GM12878 (cell line): Measurements from ENCODE around the gene PHF3. TPM values are rescaled to one million over a fixed set of nuclear protein-coding genes. Genes with fewer than 3 reads are reported as not detected.

Experiments used
- ATAC-seq: fragments of 200-7000 bp; cut with Tn5 transposase; 3 replicates; pipeline ENCODE4 v1.9.1; 2020; ENCODE audit warnings: mild to moderate bottlenecking, moderate library complexity
- BruUV-seq: library from RNA; stranded (reverse); fragments of 400-500 nt; replicated peaks from 2 replicates; lab custom pipeline; 2021; lab: Mats Ljungman, UMichigan
- CTCF ChIA-PET: fragments of 300-600 bp; sonication (Branson Sonifier 250); formaldehyde crosslinking; extraction: SDS; loops from one replicate; lab custom pipeline; 2021; ENCODE audit warnings: inconsistent platforms; lab: Yijun Ruan, JAX
- POLR2A ChIA-PET: fragments of 350-600 bp; formaldehyde crosslinking; extraction: SDS; loops from one replicate; lab custom pipeline; 2021; ENCODE audit warnings: inconsistent platforms; lab: Charles Lee
- RAD21 ChIA-PET: fragments of 300-600 bp; sonication (Branson Sonifier 250); formaldehyde crosslinking; loops from one replicate; lab custom pipeline; 2023; ENCODE audit warnings: antibody characterized with exemption; ENCODE audit not compliant: unreplicated experiment; lab: Charles Lee
- SMC1A ChIA-PET: fragments of 300-600 bp; sonication (Branson Sonifier 250); formaldehyde crosslinking; loops from one replicate; lab custom pipeline; 2023; ENCODE audit not compliant: unreplicated experiment, uncharacterized antibody; lab: Charles Lee
- DNase-seq: peaks from one replicate; pipeline ENCODE4 v3.0.0-alpha.2; 2011; ENCODE audit warnings: low read depth, low spot score
- FAIRE-seq: peaks from 3 replicates; lab custom pipeline; 2011; peaks lifted over from hg19 to GRCh38; lab: Jason Lieb, UNC
- H2AFZ ChIP-seq: 2 replicates; pipeline ENCODE4 v1.6.0; 2011; ENCODE audit warnings: low read depth, low read length, control low read depth; ENCODE audit not compliant: control insufficient read depth
- H3K27ac ChIP-seq: 2 replicates; pipeline ENCODE4 v1.5.1; 2011; ENCODE audit warnings: control low read depth; ENCODE audit not compliant: control insufficient read depth, insufficient read depth
- H3K27me3 ChIP-seq, 2 experiments: replicated peaks in 1 of 2; 2 replicates each; pipeline versions ENCODE4 v1.6.0 to v1.6.1; 2011; ENCODE audit warnings: low read length in 1 of 2; ENCODE audit not compliant: control insufficient read depth in 2 of 2, insufficient read depth in 2 of 2
- H3K36me3 ChIP-seq, 2 experiments: 2 replicates each; pipeline ENCODE4 v1.5.1; 2011; ENCODE audit warnings: low read length in 1 of 2; ENCODE audit not compliant: control insufficient read depth in 2 of 2, insufficient read depth in 2 of 2
- H3K4me1 ChIP-seq: 2 replicates; pipeline ENCODE4 v1.6.1; 2011; ENCODE audit warnings: mild to moderate bottlenecking, low read length, moderate library complexity, mixed read lengths; ENCODE audit not compliant: control insufficient read depth, insufficient read depth
- H3K4me2 ChIP-seq: 2 replicates; pipeline ENCODE4 v1.6.0; 2011; ENCODE audit warnings: control low read depth; ENCODE audit not compliant: control insufficient read depth, insufficient read depth
- H3K4me3 ChIP-seq: fragments of 200-600 bp; sonication (generic); 2 replicates; pipeline ENCODE4 v1.5.1; 2016
- H3K79me2 ChIP-seq: 2 replicates; pipeline ENCODE4 v1.6.0; 2011; ENCODE audit warnings: low read length; ENCODE audit not compliant: control insufficient read depth, insufficient read depth
- H3K9ac ChIP-seq: 2 replicates; pipeline ENCODE4 v1.8.0; 2011; ENCODE audit warnings: low read length, control low read depth, mixed read lengths; ENCODE audit not compliant: control insufficient read depth, insufficient read depth
- H3K9me3 ChIP-seq: replicated peaks from 3 replicates; pipeline ENCODE4 v1.5.1; 2011; ENCODE audit warnings: mild to moderate bottlenecking, low read length; ENCODE audit not compliant: control insufficient read depth, insufficient read depth
- H4K20me1 ChIP-seq: 2 replicates; pipeline ENCODE4 v1.6.0; 2011; ENCODE audit not compliant: control insufficient read depth, insufficient read depth
- GATAD2B ChIP-seq: fragments of 450-650 bp; conservative IDR thresholded peaks from 2 replicates; pipeline ENCODE4 v1.6.1; 2017; ENCODE audit warnings: low read depth, mild to moderate bottlenecking, moderate library complexity
- MEF2A ChIP-seq: IDR thresholded peaks from 2 replicates; pipeline ENCODE4 v1.6.1; 2011; ENCODE audit warnings: low read depth, mild to moderate bottlenecking, low read length, moderate library complexity; ENCODE audit not compliant: insufficient read depth
- SMC3 ChIP-seq: IDR thresholded peaks from 2 replicates; pipeline ENCODE4 v1.6.1; 2011; ENCODE audit warnings: low read length, improper control_type of control experiment, borderline replicate concordance
- SPI1 ChIP-seq: IDR thresholded peaks from 2 replicates; pipeline ENCODE4 v1.6.1; 2011; ENCODE audit warnings: low read depth, mild to moderate bottlenecking, low read length, moderate library complexity, borderline replicate concordance; ENCODE audit not compliant: insufficient read depth
- TAF1 ChIP-seq: IDR thresholded peaks from 2 replicates; pipeline ENCODE4 v1.6.1; 2011; ENCODE audit warnings: mild to moderate bottlenecking, low read depth, low read length, borderline replicate concordance
- ZZZ3 ChIP-seq: IDR thresholded peaks from 2 replicates; pipeline ENCODE4 v1.6.1; 2011; ENCODE audit warnings: low read depth; ENCODE audit not compliant: control insufficient read depth, insufficient read length
- WGBS: methylation state at CpG from one replicate; pipeline ENCODE4 v1.1.6; 2016; ENCODE audit warnings: low lambda C conversion rate; ENCODE audit not compliant: insufficient replicate concordance, insufficient coverage; ENCODE audit errors: missing lambda C conversion rate; 5-methylcytosine and 5-hydroxymethylcytosine counted together
- in situ Hi-C: fragments of 300-500 bp; cut with MboI; formaldehyde crosslinking; loops from 9 replicates; pipeline ENCODE4 v1.14.3; 2018; ENCODE audit warnings: mixed read lengths
- intact Hi-C: fragments of 100-400 bp; cut with micrococcal nuclease; formaldehyde crosslinking; loops from one replicate; pipeline ENCODE4 v1.14.2; 2022; ENCODE audit not compliant: unreplicated experiment
- polyA plus RNA-seq, 11 experiments: library from polyadenylated mRNA; depleted of rRNA in 4 of 11; unstranded in 6 of 11; stranded (reverse) in 5 of 11; fragments of >200 nt; fragmentation: Nextera tagmentation in 4 of 11; fragmentation: Illumina TruSeq in 1 of 11; extraction: Ambion mirVana in 4 of 11; extraction: Trizol in 1 of 11; gene quantifications; 1 replicate in 1 of 11; 2 replicates in 10 of 11; pipeline versions ENCODE4 v1.2.1 to v1.2.3, GENCODE V29; 2011 to 2016; ENCODE audit warnings: inconsistent platforms in 2 of 11, missing spikeins in 2 of 11, low read depth in 1 of 11
- total RNA-seq, 4 experiments: library from RNA; depleted of rRNA in 3 of 4; stranded (reverse); fragments of >200 nt in 3 of 4; fragmentation: Illumina TruSeq in 1 of 4; extraction: Trizol in 1 of 4; gene quantifications; 2 replicates each; pipeline versions ENCODE4 v1.2.1 to v1.2.3, GENCODE V29; 2013 to 2021
- TF ChIP-seq, protein P1 (sequence below): fragments of 450-650 bp; formaldehyde crosslinking; IDR thresholded peaks from 2 replicates; pipeline ENCODE4 v1.5.0; 2022; ENCODE audit warnings: mild to moderate bottlenecking, missing genetic modification characterization
- TF ChIP-seq, protein P2 (sequence below): fragments of 450-650 bp; IDR thresholded peaks from 2 replicates; pipeline ENCODE4 v1.6.1; 2017; ENCODE audit warnings: borderline replicate concordance

The PHF3 gene
- total and polyA plus RNA-seq, 10 of the 15 experiments (the other 5 are each of a cell fraction or from before 2014, with no cell fraction given), result 8.3 to 61.5 (median 26.6) TPM

DNA sequence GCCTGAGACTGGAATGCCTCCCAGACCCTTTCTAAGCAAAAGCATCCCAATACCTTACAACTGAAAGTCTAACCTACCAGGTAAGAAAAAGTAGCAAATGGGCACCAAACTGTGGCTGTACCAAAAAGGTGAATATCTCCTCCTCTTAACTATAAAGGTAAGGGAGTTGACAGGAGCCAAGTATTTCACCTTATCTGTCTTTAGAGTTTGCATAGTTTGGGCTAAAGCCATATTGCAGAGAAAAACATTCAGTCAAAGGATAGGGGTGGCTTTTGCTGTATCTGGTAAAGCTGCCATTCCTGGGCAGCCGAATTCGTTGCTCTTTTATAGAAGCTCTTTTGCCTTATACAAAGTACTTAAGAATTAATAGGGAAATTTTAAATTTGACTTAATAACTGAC, 38.1 kb downstream of the PHF3 start (continued):
- TF ChIP-seq, protein P1, sequence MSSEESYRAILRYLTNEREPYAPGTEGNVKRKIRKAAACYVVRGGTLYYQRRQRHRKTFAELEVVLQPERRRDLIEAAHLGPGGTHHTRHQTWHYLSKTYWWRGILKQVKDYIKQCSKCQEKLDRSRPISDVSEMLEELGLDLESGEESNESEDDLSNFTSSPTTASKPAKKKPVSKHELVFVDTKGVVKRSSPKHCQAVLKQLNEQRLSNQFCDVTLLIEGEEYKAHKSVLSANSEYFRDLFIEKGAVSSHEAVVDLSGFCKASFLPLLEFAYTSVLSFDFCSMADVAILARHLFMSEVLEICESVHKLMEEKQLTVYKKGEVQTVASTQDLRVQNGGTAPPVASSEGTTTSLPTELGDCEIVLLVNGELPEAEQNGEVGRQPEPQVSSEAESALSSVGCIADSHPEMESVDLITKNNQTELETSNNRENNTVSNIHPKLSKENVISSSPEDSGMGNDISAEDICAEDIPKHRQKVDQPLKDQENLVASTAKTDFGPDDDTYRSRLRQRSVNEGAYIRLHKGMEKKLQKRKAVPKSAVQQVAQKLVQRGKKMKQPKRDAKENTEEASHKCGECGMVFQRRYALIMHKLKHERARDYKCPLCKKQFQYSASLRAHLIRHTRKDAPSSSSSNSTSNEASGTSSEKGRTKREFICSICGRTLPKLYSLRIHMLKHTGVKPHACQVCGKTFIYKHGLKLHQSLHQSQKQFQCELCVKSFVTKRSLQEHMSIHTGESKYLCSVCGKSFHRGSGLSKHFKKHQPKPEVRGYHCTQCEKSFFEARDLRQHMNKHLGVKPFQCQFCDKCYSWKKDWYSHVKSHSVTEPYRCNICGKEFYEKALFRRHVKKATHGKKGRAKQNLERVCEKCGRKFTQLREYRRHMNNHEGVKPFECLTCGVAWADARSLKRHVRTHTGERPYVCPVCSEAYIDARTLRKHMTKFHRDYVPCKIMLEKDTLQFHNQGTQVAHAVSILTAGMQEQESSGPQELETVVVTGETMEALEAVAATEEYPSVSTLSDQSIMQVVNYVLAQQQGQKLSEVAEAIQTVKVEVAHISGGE (CRISPR knock-in tag), result no peak
- TF ChIP-seq GATAD2B (no peak), TAF1 (no peak)

DNA sequence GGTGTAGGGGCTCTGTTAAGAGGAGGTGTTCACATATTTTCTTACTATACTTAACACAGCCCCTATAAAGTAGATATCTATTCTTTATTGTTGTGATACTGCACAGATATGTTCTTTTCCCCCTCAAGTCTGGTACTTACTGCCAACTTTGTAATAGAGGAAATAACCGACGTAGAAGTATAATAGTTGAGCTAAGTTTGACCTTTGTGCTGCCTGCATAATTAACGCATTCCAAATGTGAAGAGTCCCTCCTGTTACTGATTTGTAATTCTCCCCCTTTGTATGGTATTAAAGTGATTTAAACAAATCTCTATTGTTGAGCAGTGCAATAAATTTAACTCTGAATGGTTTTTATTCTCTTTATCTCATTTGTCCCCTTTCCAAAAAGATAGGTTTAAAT, 39.0 kb downstream of the PHF3 start:
- Histone ChIP-seq H2AFZ (no peak overlapping the region), H3K27me3 (no peaks in the 10 kb centered on the region), H4K20me1 (no peaks in the 10 kb centered on the region), H3K9ac (no peak overlapping the region), H3K27ac (no peak overlapping the region), H3K4me1 (peaks cover 8% of the 10 kb centered on the region; the same call in 1 of the 2 replicates), H3K79me2 (peaks cover 39% of the 10 kb centered on the region), H3K4me2 (no peak overlapping the region), H3K9me3 (0 out of 3 replicates have a peak, but pooled peaks cover 2% of the 10 kb centered on the region), H3K4me3 (no peak overlapping the region), H3K36me3 (peaks cover 0 to 4% of the 10 kb centered on the region in 2 experiments; a peak in 2 of 4 replicates)
- ChIA-PET POLR2A (no interaction called here), RAD21 (no interaction called here), SMC1A (interaction anchor here (0.7 to 2.4 kb wide), 4 partner anchors 9 to 10 kb away, joined by 3 to 10 read pairs (median 4); no protein-coding TSS in a partner anchor), CTCF (interaction anchor here (2.3 kb wide), 1 partner anchor 10 kb away, joined by 6 read pairs; no protein-coding TSS in a partner anchor)
- in situ Hi-C loops, result no loop called here
- ATAC-seq (no peak), DNase-seq (no peak), FAIRE-seq (no peak)
- BruUV-seq, result no TSS peak
- intact Hi-C loops, result no loop called here
- TF ChIP-seq SMC3 (no peak), ZZZ3 (no peak), SPI1 (no peak), MEF2A (no peak)
- TF ChIP-seq, protein P2, sequence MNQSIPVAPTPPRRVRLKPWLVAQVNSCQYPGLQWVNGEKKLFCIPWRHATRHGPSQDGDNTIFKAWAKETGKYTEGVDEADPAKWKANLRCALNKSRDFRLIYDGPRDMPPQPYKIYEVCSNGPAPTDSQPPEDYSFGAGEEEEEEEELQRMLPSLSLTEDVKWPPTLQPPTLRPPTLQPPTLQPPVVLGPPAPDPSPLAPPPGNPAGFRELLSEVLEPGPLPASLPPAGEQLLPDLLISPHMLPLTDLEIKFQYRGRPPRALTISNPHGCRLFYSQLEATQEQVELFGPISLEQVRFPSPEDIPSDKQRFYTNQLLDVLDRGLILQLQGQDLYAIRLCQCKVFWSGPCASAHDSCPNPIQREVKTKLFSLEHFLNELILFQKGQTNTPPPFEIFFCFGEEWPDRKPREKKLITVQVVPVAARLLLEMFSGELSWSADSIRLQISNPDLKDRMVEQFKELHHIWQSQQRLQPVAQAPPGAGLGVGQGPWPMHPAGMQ, result no peak
- 89% methylated on average over 3 of the region's 3 CpGs for WGBS
